K562 (cell line): ENCODE results near the gene CDKN1C. TPM values are rescaled to one million over a fixed set of nuclear protein-coding genes. Genes with fewer than 3 reads are reported as not detected.
A peak's percentile ranks its signal among the peaks of the same experiment; 100 is the strongest.

Experiments used
- ARID1B ChIP-seq: fragments of 450-650 bp; IDR thresholded peaks from 2 replicates; pipeline ENCODE4 v1.6.1; 2016; ENCODE audit warnings: antibody characterized with exemption, mild to moderate bottlenecking, inconsistent platforms
- ARID2 ChIP-seq: fragments of 450-650 bp; IDR thresholded peaks from 2 replicates; pipeline ENCODE4 v1.6.1; 2017; ENCODE audit warnings: antibody characterized with exemption, mild to moderate bottlenecking
- ASH1L ChIP-seq: fragments of 450-650 bp; IDR thresholded peaks from 2 replicates; pipeline ENCODE4 v1.6.1; 2018; ENCODE audit warnings: borderline replicate concordance, mild to moderate bottlenecking, low read depth; ENCODE audit not compliant: partially characterized antibody
- ATF3 ChIP-seq, 2 experiments: fragments of 450-650 bp in 1 of 2; sonication (generic) in 1 of 2; formaldehyde crosslinking in 1 of 2; IDR thresholded peaks in 1 of 2; conservative IDR thresholded peaks in 1 of 2; 2 replicates each; pipeline versions ENCODE4 v1.6.1 to v1.8.1; 2016 to 2023; ENCODE audit warnings: mild to moderate bottlenecking in 2 of 2, moderate library complexity in 2 of 2, inconsistent platforms in 1 of 2, missing genetic modification reagents in 1 of 2
- ELF2 ChIP-seq: fragments of 250-450 bp; sonication (Bioruptor Pico); IDR thresholded peaks from 2 replicates; pipeline ENCODE4 v1.5.0; 2021; ENCODE audit warnings: mild to moderate bottlenecking
- ESRRB ChIP-seq: fragments of 250-450 bp; sonication (Bioruptor Pico); IDR thresholded peaks from 2 replicates; pipeline ENCODE4 v1.5.0; 2020; ENCODE audit warnings: mild to moderate bottlenecking, moderate library complexity, borderline replicate concordance
- GATAD2A ChIP-seq: fragments of 450-650 bp; IDR thresholded peaks from 2 replicates; pipeline ENCODE4 v1.6.1; 2017
- GATAD2B ChIP-seq: fragments of 450-650 bp; IDR thresholded peaks from 2 replicates; pipeline ENCODE4 v1.6.1; 2017; ENCODE audit warnings: mild to moderate bottlenecking, borderline replicate concordance
- HDAC2 ChIP-seq: fragments of 450-650 bp; IDR thresholded peaks from 2 replicates; pipeline ENCODE4 v1.6.1; 2016; ENCODE audit warnings: mild to moderate bottlenecking
- HMGN3 ChIP-seq: IDR thresholded peaks from 2 replicates; pipeline ENCODE4 v1.6.1; 2011; ENCODE audit warnings: borderline replicate concordance, low read depth, mild to moderate bottlenecking, mixed read lengths, low read length; ENCODE audit not compliant: insufficient read length; ENCODE audit errors: extremely low read depth
- IRF2 ChIP-seq: sonication (generic); formaldehyde crosslinking; IDR thresholded peaks from 2 replicates; pipeline ENCODE4 v1.8.1; 2022; ENCODE audit warnings: mild to moderate bottlenecking, missing genetic modification reagents
- JUN ChIP-seq, 2 experiments: sonication (generic) in 1 of 2; formaldehyde crosslinking in 1 of 2; IDR thresholded peaks; 2 replicates each; pipeline versions ENCODE4 v1.6.1 to v1.8.0; 2012 to 2022; ENCODE audit warnings: borderline replicate concordance in 2 of 2, mild to moderate bottlenecking in 2 of 2, improper control_type of control experiment in 1 of 2, low read depth in 1 of 2, low read length in 1 of 2, missing genetic modification reagents in 1 of 2
- JUNB ChIP-seq: fragments of 450-650 bp; formaldehyde crosslinking; conservative IDR thresholded peaks from 2 replicates; pipeline ENCODE4 v1.4.0; 2020; ENCODE audit warnings: mild to moderate bottlenecking
- KDM4B ChIP-seq, 2 experiments: fragments of 450-650 bp in 1 of 2; sonication (generic) in 1 of 2; IDR thresholded peaks; 2 replicates each; pipeline ENCODE4 v1.6.1; 2016 to 2017; ENCODE audit warnings: borderline replicate concordance in 2 of 2, antibody characterized with exemption in 1 of 2, low read depth in 1 of 2, mild to moderate bottlenecking in 1 of 2
- KLF16 ChIP-seq: IDR thresholded peaks from 2 replicates; pipeline ENCODE4 v1.6.1; 2016; ENCODE audit warnings: antibody characterized with exemption
- MEF2D ChIP-seq: conservative IDR thresholded peaks from 2 replicates; pipeline ENCODE4 v1.6.1; 2016; ENCODE audit warnings: low read depth, missing genetic modification characterization, missing compliant biosample characterization
- NCOA6 ChIP-seq: fragments of 450-650 bp; IDR thresholded peaks from 2 replicates; pipeline ENCODE4 v1.6.1; 2017; ENCODE audit warnings: mild to moderate bottlenecking
- NONO ChIP-seq, 2 experiments: fragments of 200-400 bp in 1 of 2; fragments of 450-650 bp in 1 of 2; formaldehyde crosslinking in 1 of 2; IDR thresholded peaks; 2 replicates each; pipeline ENCODE4 v1.6.1; 2017; ENCODE audit warnings: low read depth in 2 of 2, mild to moderate bottlenecking in 2 of 2, moderate library complexity in 2 of 2, low read length in 1 of 2
- NR2C1 ChIP-seq, 2 experiments: fragments of 450-650 bp; IDR thresholded peaks; 2 replicates each; pipeline ENCODE4 v1.6.1; 2017; ENCODE audit warnings: mild to moderate bottlenecking in 2 of 2, antibody characterized with exemption in 1 of 2, inconsistent platforms in 1 of 2, missing compliant biosample characterization in 1 of 2, missing genetic modification characterization in 1 of 2
- RBFOX2 ChIP-seq: fragments of 200-400 bp; formaldehyde crosslinking; IDR thresholded peaks from 2 replicates; pipeline ENCODE4 v1.6.1; 2017; ENCODE audit warnings: low read depth, mild to moderate bottlenecking, low read length, moderate library complexity
- SOX6 ChIP-seq: fragments of 450-650 bp; IDR thresholded peaks from 2 replicates; pipeline ENCODE4 v1.6.1; 2014; ENCODE audit warnings: mild to moderate bottlenecking
- SP1 ChIP-seq: sonication (generic); formaldehyde crosslinking; IDR thresholded peaks from 2 replicates; pipeline ENCODE4 v1.8.1; 2022; ENCODE audit warnings: mild to moderate bottlenecking, missing genetic modification reagents
- STAT5B ChIP-seq: fragments of 250-450 bp; sonication (Bioruptor Pico); IDR thresholded peaks from 2 replicates; pipeline ENCODE4 v1.8.0; 2021; ENCODE audit warnings: mild to moderate bottlenecking, inconsistent platforms
- SUPT5H ChIP-seq: fragments of 450-650 bp; IDR thresholded peaks from 2 replicates; pipeline ENCODE4 v1.6.1; 2016
- TAL1 ChIP-seq: fragments of 450-650 bp; IDR thresholded peaks from 2 replicates; pipeline ENCODE4 v1.6.1; 2016; ENCODE audit warnings: mild to moderate bottlenecking
- ZNF146 ChIP-seq: IDR thresholded peaks from one replicate; pipeline ENCODE4 v1.6.1; 2018; ENCODE audit warnings: missing compliant biosample characterization; ENCODE audit not compliant: unreplicated experiment
- polyA plus RNA-seq, 8 experiments: library from polyadenylated mRNA; depleted of rRNA in 4 of 8; stranded (reverse) in 5 of 8; unstranded in 3 of 8; fragments of >200 nt; fragmentation: Nextera tagmentation in 2 of 8; fragmentation: Illumina TruSeq in 1 of 8; extraction: Ambion mirVana in 2 of 8; extraction: Trizol in 1 of 8; gene quantifications; 2 replicates each; pipeline versions ENCODE4 v1.2.1 to v1.2.3, GENCODE V29; 2011 to 2014; ENCODE audit warnings: inconsistent platforms in 1 of 8, missing spikeins in 1 of 8
- total RNA-seq, 7 experiments: library from RNA; depleted of rRNA in 6 of 7; stranded (reverse); fragments of >200 nt in 6 of 7; fragmentation: Illumina TruSeq in 2 of 7; extraction: Trizol in 2 of 7; gene quantifications; 2 replicates each; pipeline versions ENCODE4 v1.2.1 to v1.2.3, GENCODE V29; 2011 to 2021; ENCODE audit warnings: low replicate concordance in 1 of 7
- TF ChIP-seq, protein P1 (sequence below): sonication (generic); formaldehyde crosslinking; IDR thresholded peaks from 2 replicates; pipeline ENCODE4 v1.8.0; 2022; ENCODE audit warnings: mild to moderate bottlenecking, low read depth, missing genetic modification reagents
- TF ChIP-seq, protein P2 (sequence below): sonication (generic); formaldehyde crosslinking; IDR thresholded peaks from 2 replicates; pipeline ENCODE4 v1.9.0; 2022; ENCODE audit warnings: mild to moderate bottlenecking, missing genetic modification reagents

The CDKN1C gene
- total and polyA plus RNA-seq, 9 of the 15 experiments (the other 6 are each of a cell fraction or from before 2014, with no cell fraction given): 2.8 to 21.1 (median 9.3) TPM

- TF ChIP-seq ESRRB (no peak), SOX6 (no peak), TAL1 (no peak), NR2C1 (IDR thresholded peaks at IDR 0.05) (no peak), NR2C1 (tag; IDR thresholded peaks at IDR 0.05) (no peak), ATF3 (IDR thresholded peaks at IDR 0.05) (no peak), ATF3 (CRISPR knock-in tag; conservative IDR thresholded peaks at IDR 0.05) (no peak), KLF16 (no peak), JUN (IDR thresholded peaks at IDR 0.05; ENCODE audit: borderline replicate concordance, low read depth, low read length) (no peak), JUN (CRISPR knock-in tag; IDR thresholded peaks at IDR 0.05; ENCODE audit: borderline replicate concordance) (no peak), ELF2 (CRISPR knock-in tag) (no peak), GATAD2A (0 out of 2 replicates have a peak, but pooled peaks have one; percentile 12), MEF2D (tag) (no peak), GATAD2B (no peak), SP1 (peak; percentile 73; the same call in 1 of the 2 replicates), HDAC2 (no peak), KDM4B (IDR thresholded peaks at IDR 0.05; ENCODE audit: borderline replicate concordance in 2 of 2, low read depth in 1 of 2) (peak in 1 of 2 experiments; percentile 3; a peak in 1 of 4 replicates), JUNB (CRISPR knock-in tag) (no peak), NCOA6 (no peak), RBFOX2 (peak; percentile 73), IRF2 (CRISPR knock-in tag) (no peak), HMGN3 (no peak), NONO (IDR thresholded peaks at IDR 0.05; ENCODE audit: low read depth in 2 of 2, low read length in 1 of 2) (no peak), SUPT5H (peak; percentile 52; the same call in 1 of the 2 replicates), ARID2 (peak; percentile 70; the same call in 1 of the 2 replicates), STAT5B (CRISPR knock-in tag) (no peak), ZNF146 (CRISPR knock-in tag) (no peak), ASH1L (no peak), ARID1B (no peak)
- TF ChIP-seq, protein P1, sequence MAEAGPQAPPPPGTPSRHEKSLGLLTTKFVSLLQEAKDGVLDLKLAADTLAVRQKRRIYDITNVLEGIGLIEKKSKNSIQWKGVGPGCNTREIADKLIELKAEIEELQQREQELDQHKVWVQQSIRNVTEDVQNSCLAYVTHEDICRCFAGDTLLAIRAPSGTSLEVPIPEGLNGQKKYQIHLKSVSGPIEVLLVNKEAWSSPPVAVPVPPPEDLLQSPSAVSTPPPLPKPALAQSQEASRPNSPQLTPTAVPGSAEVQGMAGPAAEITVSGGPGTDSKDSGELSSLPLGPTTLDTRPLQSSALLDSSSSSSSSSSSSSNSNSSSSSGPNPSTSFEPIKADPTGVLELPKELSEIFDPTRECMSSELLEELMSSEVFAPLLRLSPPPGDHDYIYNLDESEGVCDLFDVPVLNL: no peak
- TF ChIP-seq, protein P2, sequence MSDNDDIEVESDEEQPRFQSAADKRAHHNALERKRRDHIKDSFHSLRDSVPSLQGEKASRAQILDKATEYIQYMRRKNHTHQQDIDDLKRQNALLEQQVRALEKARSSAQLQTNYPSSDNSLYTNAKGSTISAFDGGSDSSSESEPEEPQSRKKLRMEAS (CRISPR knock-in tag): peak; percentile 91
These were observed 6.8 kb upstream of the CDKN1C start (continued) for GRCh38 chr11:2892215-2892966.
